ENCODE measurements around the gene FRG2B. TPM values are rescaled to one million over a fixed set of nuclear protein-coding genes. Genes with fewer than 3 reads are reported as not detected.

Gene FRG2B
- total RNA-seq, 2 experiments from 2014 or later: not detected

Other genes with a start within 250 kb of the FRG2B start
- 1 to 10 TPM; 4.2 to 4.6 TPM for gene PAOX, start 247.5 kb downstream of the FRG2B start, total RNA-seq
- 10 to 100 TPM; 45.7 to 48.9 TPM for gene MTG1, start 232.6 kb downstream of the FRG2B start, total RNA-seq
- not detected for gene SPRN, start 202.2 kb downstream of the FRG2B start, total RNA-seq
- gene SCART1, start 172.8 kb downstream of the FRG2B start, total RNA-seq: 1 to 10 TPM; 2.8 to 2.9 TPM
- under 1 TPM; 0.43 to 0.87 TPM for gene CYP2E1, start 99.4 kb downstream of the FRG2B start, total RNA-seq
- gene SYCE1, start 61.2 kb downstream of the FRG2B start, total RNA-seq: not detected

All from activated CD8-positive, alpha-beta T cell treated with anti-CD3 and anti-CD28 coated beads for 36 hours (primary cell).